A549 (cell line): Measurements from ENCODE around the gene NAT8. TPM values are rescaled to one million over a fixed set of nuclear protein-coding genes. Genes with fewer than 3 reads are reported as not detected.
"Not testable (repeated sequence)": the region's sequence is repeated elsewhere in the genome, so short reads cannot be mapped to it uniquely, and the experiment has no call there.

Experiments used
- ATAC-seq, 2 experiments: fragments of 200-7000 bp in 1 of 2; fragments of >200 bp in 1 of 2; cut with Nextera tagmentation in 1 of 2; cut with Tn5 transposase in 1 of 2; 3 replicates each; pipeline versions ENCODE4 v1.8.0 to v1.9.1; 2018 to 2020; ENCODE audit warnings: mild to moderate bottlenecking in 1 of 2, moderate library complexity in 1 of 2
- CTCF ChIA-PET: fragments of 300-600 bp; sonication (Branson Sonifier 250); formaldehyde crosslinking; extraction: SDS; loops from one replicate; lab custom pipeline; 2021; ENCODE audit warnings: antibody characterized with exemption, inconsistent platforms; lab: Yijun Ruan, JAX
- POLR2A ChIA-PET: fragments of 350-600 bp; formaldehyde crosslinking; extraction: SDS; loops from one replicate; lab custom pipeline; 2021; ENCODE audit warnings: antibody characterized with exemption, inconsistent platforms; lab: Yijun Ruan, JAX
- DNase-seq, 2 experiments: peaks; one replicate each; pipeline versions ENCODE4 v3.0.0 to v3.0.0-alpha.2; 2011 to 2016; ENCODE audit warnings: low read depth in 1 of 2, low spot score in 1 of 2
- FAIRE-seq: peaks from 2 replicates; lab custom pipeline; 2011; peaks lifted over from hg19 to GRCh38; lab: Jason Lieb, UNC
- H3K27ac ChIP-seq, 2 experiments: fragments of >200 bp; sonication (Bioruptor Twin); formaldehyde crosslinking; 3 replicates each; pipeline ENCODE4 v1.5.1; 2016 to 2017
- H3K4me1 ChIP-seq: fragments of >200 bp; sonication (Bioruptor Twin); formaldehyde crosslinking; 3 replicates; pipeline ENCODE4 v1.6.1; 2016
- H3K4me2 ChIP-seq: fragments of >200 bp; sonication (Bioruptor Twin); formaldehyde crosslinking; 3 replicates; pipeline ENCODE4 v1.6.1; 2016
- H3K4me3 ChIP-seq: fragments of >200 bp; sonication (Bioruptor Twin); formaldehyde crosslinking; 3 replicates; pipeline ENCODE4 v1.5.1; 2016
- H3K9me3 ChIP-seq: fragments of >200 bp; sonication (Bioruptor Twin); formaldehyde crosslinking; 3 replicates; pipeline ENCODE4 v1.6.1; 2016
- BHLHE40 ChIP-seq: IDR thresholded peaks from 2 replicates; pipeline ENCODE4 v1.6.1; 2012; ENCODE audit warnings: low read depth, low read length, inconsistent platforms
- CHD2 ChIP-seq: fragments of 150-350 bp; IDR thresholded peaks from 2 replicates; pipeline ENCODE4 v1.6.1; 2014; ENCODE audit warnings: low read length; ENCODE audit not compliant: partially characterized antibody
- CHD4 ChIP-seq: fragments of 200-600 bp; sonication (generic); IDR thresholded peaks from 2 replicates; pipeline ENCODE4 v1.6.1; 2016; ENCODE audit warnings: antibody characterized with exemption, mild to moderate bottlenecking, borderline replicate concordance
- CTCF ChIP-seq: fragments of >200 bp; sonication (Bioruptor Twin); formaldehyde crosslinking; IDR thresholded peaks from 3 replicates; pipeline ENCODE4 v1.5.1; 2016
- EHF ChIP-seq: fragments of 250-450 bp; sonication (Bioruptor Pico); IDR thresholded peaks from 2 replicates; pipeline ENCODE4 v1.5.0; 2020; ENCODE audit warnings: mild to moderate bottlenecking
- ESRRA ChIP-seq: fragments of 150-350 bp; IDR thresholded peaks from 2 replicates; pipeline ENCODE4 v1.6.1; 2014; ENCODE audit warnings: mild to moderate bottlenecking, low read length, borderline replicate concordance
- FOSB ChIP-seq: fragments of 250-450 bp; sonication (Bioruptor Pico); IDR thresholded peaks from 2 replicates; pipeline ENCODE4 v1.5.0; 2020; ENCODE audit warnings: mild to moderate bottlenecking, moderate library complexity
- FOXS1 ChIP-seq: fragments of 250-450 bp; sonication (Bioruptor Pico); IDR thresholded peaks from 2 replicates; pipeline ENCODE4 v1.5.0; 2020; ENCODE audit warnings: mild to moderate bottlenecking, moderate library complexity
- HEYL ChIP-seq: fragments of 250-450 bp; sonication (Bioruptor Pico); IDR thresholded peaks from 2 replicates; pipeline ENCODE4 v1.8.0; 2021; ENCODE audit warnings: mild to moderate bottlenecking, moderate library complexity
- HOXB13 ChIP-seq: fragments of 250-450 bp; sonication (Bioruptor Pico); IDR thresholded peaks from 2 replicates; pipeline ENCODE4 v1.5.0; 2020; ENCODE audit warnings: low read depth, mild to moderate bottlenecking, moderate library complexity
- JUN ChIP-seq, 2 experiments: fragments of >200 bp; sonication (Bioruptor Twin); formaldehyde crosslinking; IDR thresholded peaks; 2 replicates in 1 of 2; 3 replicates in 1 of 2; pipeline ENCODE4 v1.6.1; 2016 to 2017
- MAFK ChIP-seq: fragments of 450-650 bp; IDR thresholded peaks from 2 replicates; pipeline ENCODE4 v1.6.1; 2014; ENCODE audit not compliant: partially characterized antibody
- NR3C1 ChIP-seq: fragments of >200 bp; sonication (Bioruptor Twin); formaldehyde crosslinking; IDR thresholded peaks from 3 replicates; pipeline ENCODE4 v1.6.1; 2017
- POLR2A ChIP-seq: IDR thresholded peaks from 2 replicates; pipeline ENCODE4 v1.6.1; 2012; ENCODE audit warnings: mild to moderate bottlenecking, low read length
- RAD21 ChIP-seq, 2 experiments: fragments of >200 bp in 1 of 2; sonication (Bioruptor Twin) in 1 of 2; formaldehyde crosslinking in 1 of 2; IDR thresholded peaks in 1 of 2; conservative IDR thresholded peaks in 1 of 2; 2 replicates in 1 of 2; 3 replicates in 1 of 2; pipeline ENCODE4 v1.6.1; 2012 to 2018; ENCODE audit warnings: inconsistent platforms in 1 of 2
- RARB ChIP-seq: fragments of 250-450 bp; sonication (Bioruptor Pico); IDR thresholded peaks from 2 replicates; pipeline ENCODE4 v1.8.0; 2021; ENCODE audit warnings: mild to moderate bottlenecking, moderate library complexity
- RFX5 ChIP-seq: fragments of 450-650 bp; IDR thresholded peaks from 2 replicates; pipeline ENCODE4 v1.7.1; 2014; ENCODE audit warnings: antibody characterized with exemption, mild to moderate bottlenecking, moderate library complexity
- SREBF2 ChIP-seq: fragments of 450-650 bp; IDR thresholded peaks from 2 replicates; pipeline ENCODE4 v1.6.1; 2014; ENCODE audit warnings: mild to moderate bottlenecking, moderate library complexity
- TP53 ChIP-seq: fragments of 250-450 bp; sonication (Bioruptor Pico); IDR thresholded peaks from 2 replicates; pipeline ENCODE4 v1.5.0; 2021; ENCODE audit warnings: mild to moderate bottlenecking, moderate library complexity
- ZSCAN20 ChIP-seq: fragments of 250-450 bp; sonication (Bioruptor Pico); IDR thresholded peaks from 2 replicates; pipeline ENCODE4 v1.8.0; 2022; ENCODE audit warnings: mild to moderate bottlenecking, moderate library complexity
- WGBS: methylation state at CpG from one replicate; pipeline ENCODE4 v1.1.6; 2017; ENCODE audit errors: missing lambda C conversion rate; 5-methylcytosine and 5-hydroxymethylcytosine counted together
- polyA plus RNA-seq, 4 experiments: library from polyadenylated mRNA; depleted of rRNA in 3 of 4; stranded (reverse); fragments of >200 nt; fragmentation: RNase III in 1 of 4; extraction: RNeasy Plus Mini Kit Qiagen cat#74134 plus additional on column Dnase treatment in 1 of 4; gene quantifications; 2 replicates in 3 of 4; 3 replicates in 1 of 4; pipeline ENCODE4 v1.2.3, GENCODE V29; 2011 to 2017
- TF ChIP-seq, protein P1 (sequence below): fragments of 200-600 bp; sonication (generic); IDR thresholded peaks from 2 replicates; pipeline ENCODE4 v1.6.1; 2016; ENCODE audit warnings: antibody characterized with exemption, mild to moderate bottlenecking, moderate library complexity

The NAT8 gene
- polyA plus RNA-seq, 2 of the 4 experiments (the other 2 are of a cell fraction), result not detected

DNA sequence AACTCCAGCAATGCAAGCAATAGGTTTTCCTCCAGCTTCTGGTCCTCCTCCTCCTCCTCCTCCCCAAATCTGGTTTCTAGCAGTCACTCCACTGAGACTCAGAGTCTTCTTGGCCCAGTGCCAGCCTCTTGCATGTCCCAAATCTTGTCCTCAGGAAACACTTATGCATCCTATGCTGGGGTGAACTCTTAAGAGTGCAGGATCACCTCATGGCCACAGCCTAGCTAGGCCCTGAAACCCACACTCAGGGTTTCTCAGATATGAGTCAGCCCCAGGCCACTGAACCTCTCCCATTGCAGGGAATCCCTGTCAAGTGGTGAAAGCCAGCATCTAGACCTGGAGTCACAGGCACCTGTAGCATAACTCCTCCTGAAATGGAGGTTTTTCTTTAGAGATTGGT is 18.2 kb downstream of the NAT8 start:
- H3K4me2 ChIP-seq, H3K9me3 ChIP-seq, DNase-seq, FAIRE-seq, H3K27ac ChIP-seq, POLR2A ChIA-PET, ATAC-seq, H3K4me3 ChIP-seq, H3K4me1 ChIP-seq: not testable (repeated sequence)
- CTCF ChIA-PET, result interaction anchor here (1.1 to 3.8 kb wide), 2 partner anchors 12 to 56 kb away, joined by 3 to 11 read pairs; no protein-coding TSS in a partner anchor

- POLR2A ChIA-PET, H3K4me1 ChIP-seq, H3K4me3 ChIP-seq, H3K4me2 ChIP-seq, H3K27ac ChIP-seq, H3K9me3 ChIP-seq, FAIRE-seq, DNase-seq: not testable (repeated sequence)
- 59% methylated on average over 3 of the region's 3 CpGs for WGBS
- peak; percentile 19 to 24; a peak in 1 of 5 replicates for TF ChIP-seq RAD21 (conservative IDR thresholded peaks at IDR 0.05 in 1 of 2, IDR thresholded peaks at IDR 0.05 in 1 of 2)
- peak; percentile 21; the same call in 2 of the 3 replicates for TF ChIP-seq CTCF
- peak in 1 of 2 experiments; percentile 33; a peak in 1 of 6 replicates for ATAC-seq
- CTCF ChIA-PET, result interaction anchor here (1.0 kb wide), 1 partner anchor 11 kb away, joined by 3 read pairs; no protein-coding TSS in a partner anchor
Measured at GRCh38 chr2:73619925-73620324, 22.3 kb downstream of the NAT8 start.

DNA sequence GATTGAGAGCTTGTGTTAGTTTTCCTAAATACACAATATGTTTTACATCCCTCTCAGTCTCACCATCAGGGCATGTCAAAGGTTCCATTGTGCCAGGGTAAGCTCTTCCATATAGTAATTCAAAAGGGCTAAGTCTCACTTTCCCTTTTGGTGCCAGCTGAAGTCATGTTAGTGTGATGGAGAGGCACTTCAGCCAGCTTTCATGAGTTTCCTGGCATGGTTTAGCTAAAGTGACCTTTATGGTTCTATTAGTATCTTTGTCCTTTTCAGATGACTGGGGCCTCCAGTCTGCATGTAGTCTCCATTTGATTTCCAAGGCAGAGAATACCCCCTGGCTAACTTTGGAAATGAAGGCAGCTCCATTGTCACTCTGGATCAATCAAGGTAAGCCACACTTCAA is 27.2 kb downstream of the NAT8 start:
- no peak for TF ChIP-seq CHD2
- TF ChIP-seq, all 56 proteins: peak for 0
- DNase-seq, result no peak
- Histone ChIP-seq H3K27ac (no peak overlapping the region), H3K4me2 (no peak overlapping the region), H3K9me3 (no peaks in the 10 kb centered on the region), H3K4me3 (no peak overlapping the region), H3K4me1 (no peaks in the 10 kb centered on the region)
- ChIA-PET CTCF (interaction anchor here (1.1 kb wide), 1 partner anchor 15 kb away, joined by 4 read pairs; no protein-coding TSS in a partner anchor), POLR2A (no interaction called here)
- FAIRE-seq, result no peak
- no peak for ATAC-seq

DNA sequence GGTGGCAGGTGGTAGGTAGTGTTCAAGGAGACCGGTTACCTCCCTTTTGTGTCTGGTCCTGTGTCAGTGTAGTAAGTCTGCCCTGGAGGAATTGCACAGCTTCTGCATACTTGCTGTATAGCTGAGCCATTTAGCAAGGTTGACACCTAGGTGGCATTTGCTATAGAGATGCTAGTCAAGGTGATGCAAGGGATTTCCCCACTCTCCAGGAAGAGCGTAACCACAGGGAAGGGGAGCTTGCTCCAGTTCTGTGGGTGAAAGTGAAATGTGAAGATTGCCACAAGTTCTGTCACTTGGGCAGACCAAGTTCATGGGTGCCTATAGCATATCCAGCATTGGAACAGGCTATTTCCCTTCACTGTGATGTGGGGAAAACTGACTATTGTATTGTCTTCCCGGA is 28.1 kb downstream of the NAT8 start:
- DNase-seq (no peak), FAIRE-seq (no peak), ATAC-seq (no peak)
- TF ChIP-seq EHF (CRISPR knock-in tag) (no peak), FOXS1 (CRISPR knock-in tag) (no peak), NR3C1 (no peak), TP53 (CRISPR knock-in tag) (no peak), MAFK (no peak), BHLHE40 (no peak), HOXB13 (CRISPR knock-in tag) (no peak), POLR2A (no peak), HEYL (CRISPR knock-in tag) (no peak), RFX5 (no peak), FOSB (CRISPR knock-in tag) (no peak), RAD21 (conservative IDR thresholded peaks at IDR 0.05 in 1 of 2, IDR thresholded peaks at IDR 0.05 in 1 of 2) (no peak), SREBF2 (no peak), ESRRA (no peak)
- Histone ChIP-seq H3K4me1 (no peaks in the 10 kb centered on the region), H3K4me2 (no peak overlapping the region), H3K4me3 (no peak overlapping the region), H3K27ac (no peak overlapping the region), H3K9me3 (no peaks in the 10 kb centered on the region)
- ChIA-PET POLR2A (no interaction called here), CTCF (interaction anchor here (0.6 kb wide), 1 partner anchor 90 kb away, joined by 4 read pairs; no protein-coding TSS in a partner anchor)
- WGBS, result 80% methylated on average over 3 of the region's 3 CpGs

GRCh38 chr2:73611867-73612266 is 30.4 kb downstream of the NAT8 start:
- WGBS, result 86% methylated on average over 1 of the region's 1 CpG
- TF ChIP-seq RARB (CRISPR knock-in tag) (no peak), JUN (IDR thresholded peaks at IDR 0.05) (no peak), CHD4 (no peak), ZSCAN20 (CRISPR knock-in tag) (no peak)
- TF ChIP-seq, protein P1, sequence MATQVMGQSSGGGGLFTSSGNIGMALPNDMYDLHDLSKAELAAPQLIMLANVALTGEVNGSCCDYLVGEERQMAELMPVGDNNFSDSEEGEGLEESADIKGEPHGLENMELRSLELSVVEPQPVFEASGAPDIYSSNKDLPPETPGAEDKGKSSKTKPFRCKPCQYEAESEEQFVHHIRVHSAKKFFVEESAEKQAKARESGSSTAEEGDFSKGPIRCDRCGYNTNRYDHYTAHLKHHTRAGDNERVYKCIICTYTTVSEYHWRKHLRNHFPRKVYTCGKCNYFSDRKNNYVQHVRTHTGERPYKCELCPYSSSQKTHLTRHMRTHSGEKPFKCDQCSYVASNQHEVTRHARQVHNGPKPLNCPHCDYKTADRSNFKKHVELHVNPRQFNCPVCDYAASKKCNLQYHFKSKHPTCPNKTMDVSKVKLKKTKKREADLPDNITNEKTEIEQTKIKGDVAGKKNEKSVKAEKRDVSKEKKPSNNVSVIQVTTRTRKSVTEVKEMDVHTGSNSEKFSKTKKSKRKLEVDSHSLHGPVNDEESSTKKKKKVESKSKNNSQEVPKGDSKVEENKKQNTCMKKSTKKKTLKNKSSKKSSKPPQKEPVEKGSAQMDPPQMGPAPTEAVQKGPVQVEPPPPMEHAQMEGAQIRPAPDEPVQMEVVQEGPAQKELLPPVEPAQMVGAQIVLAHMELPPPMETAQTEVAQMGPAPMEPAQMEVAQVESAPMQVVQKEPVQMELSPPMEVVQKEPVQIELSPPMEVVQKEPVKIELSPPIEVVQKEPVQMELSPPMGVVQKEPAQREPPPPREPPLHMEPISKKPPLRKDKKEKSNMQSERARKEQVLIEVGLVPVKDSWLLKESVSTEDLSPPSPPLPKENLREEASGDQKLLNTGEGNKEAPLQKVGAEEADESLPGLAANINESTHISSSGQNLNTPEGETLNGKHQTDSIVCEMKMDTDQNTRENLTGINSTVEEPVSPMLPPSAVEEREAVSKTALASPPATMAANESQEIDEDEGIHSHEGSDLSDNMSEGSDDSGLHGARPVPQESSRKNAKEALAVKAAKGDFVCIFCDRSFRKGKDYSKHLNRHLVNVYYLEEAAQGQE, result no peak
- Histone ChIP-seq H3K4me3 (no peak overlapping the region), H3K4me2 (no peak overlapping the region), H3K4me1 (no peaks in the 10 kb centered on the region), H3K27ac (no peak overlapping the region), H3K9me3 (no peaks in the 10 kb centered on the region)
- no peak for FAIRE-seq
- ChIA-PET CTCF (interaction anchor here (0.6 to 2.4 kb wide), 3 partner anchors 10 to 35 kb away, joined by 3 to 11 read pairs (median 3); no protein-coding TSS in a partner anchor), POLR2A (no interaction called here)
- no peak for DNase-seq
- ATAC-seq, result 0 out of 6 replicates have a peak, but pooled peaks of 1 of the 2 experiments have one; percentile 41
